Bronchial epithelial cell (primary cell): ENCODE measurements around the gene NTM. TPM values are rescaled to one million over a fixed set of nuclear protein-coding genes. Genes with fewer than 3 reads are reported as not detected.

Experiments
- DNase-seq: peaks from one replicate; pipeline ENCODE4 v3.0.0-alpha.2; 2010; ENCODE audit warnings: low read depth
- FAIRE-seq: peaks from 2 replicates; lab custom pipeline; 2011; peaks lifted over from hg19 to GRCh38; lab: Jason Lieb, UNC
- H3K27me3 ChIP-seq: 2 replicates; pipeline ENCODE4 v1.5.1; 2011; ENCODE audit warnings: low read length; ENCODE audit not compliant: control insufficient read depth, insufficient read depth
- H3K36me3 ChIP-seq: 2 replicates; pipeline ENCODE4 v1.5.1; 2011; ENCODE audit warnings: low read length; ENCODE audit not compliant: control insufficient read depth, insufficient read depth
- H3K4me3 ChIP-seq: 2 replicates; pipeline ENCODE4 v1.5.1; 2011; ENCODE audit warnings: mild to moderate bottlenecking, low read depth, low read length, control low read depth
- total RNA-seq: library from RNA; depleted of rRNA; stranded (reverse); fragments of >200 nt; gene quantifications from 2 replicates; pipeline ENCODE4 v1.2.1, GENCODE V29; 2014
- TF ChIP-seq, protein P1 (sequence below): IDR thresholded peaks from 2 replicates; pipeline ENCODE4 v1.5.1; 2011; ENCODE audit warnings: mild to moderate bottlenecking, moderate library complexity, low read length, control low read depth, inconsistent platforms; ENCODE audit not compliant: insufficient read depth, severe bottlenecking

NTM gene
- total RNA-seq, 1 donor from 2014 or later = 4.2 TPM

DNA sequence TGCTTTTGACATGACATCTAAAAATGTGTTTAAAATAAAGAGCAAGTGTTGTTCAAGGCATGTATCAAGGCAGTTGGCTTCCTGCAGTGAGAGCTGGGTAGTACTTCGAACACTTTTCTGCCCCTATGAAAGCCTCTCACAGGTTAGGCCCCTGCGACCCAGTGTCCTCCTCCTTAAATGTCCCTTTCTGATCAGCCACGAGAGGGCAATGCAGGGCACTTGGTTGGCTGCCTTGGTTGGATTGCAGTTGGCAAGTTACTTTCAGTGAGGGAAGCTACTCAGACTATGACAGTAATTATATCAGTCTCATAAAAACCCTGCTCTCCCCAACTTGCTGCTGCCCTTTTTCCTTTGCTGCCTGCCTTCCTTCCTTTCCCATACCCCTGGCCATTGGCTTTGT lies 743.8 kb downstream of the NTM start:
- Histone ChIP-seq H3K36me3 (no peaks in the 10 kb centered on the region), H3K27me3 (no peaks in the 10 kb centered on the region), H3K4me3 (no peak overlapping the region)
- TF ChIP-seq, protein P1, sequence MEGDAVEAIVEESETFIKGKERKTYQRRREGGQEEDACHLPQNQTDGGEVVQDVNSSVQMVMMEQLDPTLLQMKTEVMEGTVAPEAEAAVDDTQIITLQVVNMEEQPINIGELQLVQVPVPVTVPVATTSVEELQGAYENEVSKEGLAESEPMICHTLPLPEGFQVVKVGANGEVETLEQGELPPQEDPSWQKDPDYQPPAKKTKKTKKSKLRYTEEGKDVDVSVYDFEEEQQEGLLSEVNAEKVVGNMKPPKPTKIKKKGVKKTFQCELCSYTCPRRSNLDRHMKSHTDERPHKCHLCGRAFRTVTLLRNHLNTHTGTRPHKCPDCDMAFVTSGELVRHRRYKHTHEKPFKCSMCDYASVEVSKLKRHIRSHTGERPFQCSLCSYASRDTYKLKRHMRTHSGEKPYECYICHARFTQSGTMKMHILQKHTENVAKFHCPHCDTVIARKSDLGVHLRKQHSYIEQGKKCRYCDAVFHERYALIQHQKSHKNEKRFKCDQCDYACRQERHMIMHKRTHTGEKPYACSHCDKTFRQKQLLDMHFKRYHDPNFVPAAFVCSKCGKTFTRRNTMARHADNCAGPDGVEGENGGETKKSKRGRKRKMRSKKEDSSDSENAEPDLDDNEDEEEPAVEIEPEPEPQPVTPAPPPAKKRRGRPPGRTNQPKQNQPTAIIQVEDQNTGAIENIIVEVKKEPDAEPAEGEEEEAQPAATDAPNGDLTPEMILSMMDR = peak; percentile 64
- peak; percentile 35 for DNase-seq
- no peak for FAIRE-seq

DNA sequence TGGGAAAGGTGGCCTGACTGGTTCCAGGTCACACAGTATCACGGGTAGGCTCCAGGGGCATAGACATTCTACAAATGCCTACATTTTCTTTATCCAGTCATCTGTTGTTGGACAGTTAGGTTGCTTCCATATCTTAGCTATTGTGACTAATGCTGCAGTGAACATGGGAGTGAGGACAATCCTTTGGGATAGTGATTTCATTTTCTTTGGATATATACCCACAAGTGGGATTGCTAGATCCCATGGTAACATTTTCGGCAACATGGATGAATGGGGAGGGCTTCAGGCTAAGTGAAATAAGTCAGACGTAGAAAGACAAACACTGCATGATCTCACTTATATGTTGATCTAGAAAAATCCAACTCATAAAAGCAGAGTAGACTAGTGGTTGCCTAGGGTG lies 744.3 kb downstream of the NTM start:
- H3K36me3 ChIP-seq = no peaks in the 10 kb centered on the region
- TF ChIP-seq, protein P1 = no peak
- FAIRE-seq (no peak), DNase-seq (no peak)
- no peaks in the 10 kb centered on the region for H3K27me3 ChIP-seq
- no peak overlapping the region for H3K4me3 ChIP-seq

DNA sequence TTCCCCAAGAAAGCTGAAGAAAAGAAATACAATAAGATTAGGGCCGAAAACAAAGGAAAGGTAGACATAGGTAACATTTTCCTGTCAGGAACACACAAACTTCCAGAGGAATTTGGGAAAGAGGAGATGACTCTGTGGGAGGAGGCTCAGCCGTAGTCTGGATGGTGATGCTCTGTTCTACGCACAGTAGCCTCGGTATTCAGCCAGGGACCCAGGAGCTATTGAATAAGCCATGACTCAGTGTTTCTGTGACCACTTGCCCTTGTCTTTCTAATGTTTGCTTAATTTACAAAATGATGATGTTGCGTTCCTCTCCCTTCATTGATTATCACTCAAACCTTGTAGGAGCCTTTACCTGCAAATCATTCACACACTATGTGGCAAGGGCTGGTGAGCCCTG lies 745.0 kb downstream of the NTM start:
- no peaks in the 10 kb centered on the region for H3K27me3 ChIP-seq
- H3K4me3 ChIP-seq = no peak overlapping the region
- TF ChIP-seq, protein P1 = no peak
- peak; percentile 36 for FAIRE-seq
- H3K36me3 ChIP-seq = no peaks in the 10 kb centered on the region
- peak; percentile 66 for DNase-seq

GRCh38 chr11:132116516-132116915 lies 746.1 kb downstream of the NTM start:
- TF ChIP-seq, protein P1 = no peak
- H3K27me3 ChIP-seq = no peaks in the 10 kb centered on the region
- DNase-seq = no peak
- no peaks in the 10 kb centered on the region for H3K36me3 ChIP-seq
- no peak overlapping the region for H3K4me3 ChIP-seq
- FAIRE-seq = no peak

DNA sequence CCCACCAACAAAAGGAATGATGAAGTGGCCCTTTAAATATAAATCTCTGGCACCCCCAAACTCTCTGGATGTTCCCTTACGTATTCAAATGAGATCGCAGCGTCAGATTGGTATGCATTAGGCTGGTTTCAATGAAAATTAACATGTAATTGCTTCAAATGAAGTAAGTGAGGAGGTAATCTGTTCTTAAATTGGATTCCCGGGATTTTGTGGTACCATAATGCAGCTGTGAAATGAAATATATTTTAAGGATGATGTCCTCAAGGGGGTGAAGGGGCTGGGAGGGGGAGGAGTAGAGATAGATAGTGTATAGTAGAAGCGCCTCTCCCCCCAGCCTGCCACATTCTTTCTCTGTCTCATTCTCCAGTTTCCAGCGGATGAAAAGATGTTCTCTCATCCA lies 748.2 kb downstream of the NTM start:
- TF ChIP-seq, protein P1 = no peak
- Histone ChIP-seq H3K4me3 (no peak overlapping the region), H3K27me3 (no peaks in the 10 kb centered on the region), H3K36me3 (no peaks in the 10 kb centered on the region)
- FAIRE-seq (no peak), DNase-seq (no peak)

DNA sequence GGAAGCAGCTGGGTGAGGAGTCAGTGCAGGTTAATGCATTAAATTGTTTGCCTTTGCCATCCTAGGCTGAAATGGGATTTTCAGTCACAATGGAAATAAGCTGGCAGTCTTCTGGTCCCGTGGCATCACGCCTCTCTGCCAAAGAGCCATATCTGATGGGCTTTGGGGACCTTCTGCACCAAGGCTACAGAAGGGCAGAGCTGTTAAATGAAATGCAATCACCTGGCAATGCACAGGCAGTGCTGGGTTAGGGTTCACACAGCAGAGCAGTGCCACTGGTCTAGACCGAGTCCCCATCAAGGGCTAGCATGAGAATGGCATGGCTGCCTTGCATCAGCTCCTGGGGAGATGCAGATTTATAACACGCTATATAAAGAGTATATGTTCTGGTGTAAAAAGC lies 749.2 kb downstream of the NTM start:
- H3K27me3 ChIP-seq = no peaks in the 10 kb centered on the region
- no peak for DNase-seq
- FAIRE-seq = no peak
- TF ChIP-seq, protein P1 = no peak
- H3K36me3 ChIP-seq = no peaks in the 10 kb centered on the region
- H3K4me3 ChIP-seq = no peak overlapping the region
